MM.1S (cell line): Measurements from ENCODE around the gene DLG4.

ENCODE experiments used
- DNase-seq: peaks from one replicate; pipeline ENCODE4 v3.0.0-alpha.2; 2015
- H2AFZ ChIP-seq: fragments of 300-600 bp; sonication (generic); 2 replicates; pipeline ENCODE4 v1.6.0; 2016; ENCODE audit warnings: antibody characterized with exemption, low read length
- H3F3A ChIP-seq: fragments of 300-600 bp; sonication (generic); 2 replicates; pipeline ENCODE4 v1.6.1; 2016; ENCODE audit warnings: mild to moderate bottlenecking, antibody characterized with exemption, low read length, moderate library complexity, mixed read lengths; ENCODE audit not compliant: insufficient read depth
- H3K27ac ChIP-seq: fragments of 300-600 bp; sonication (generic); 2 replicates; pipeline ENCODE4 v1.5.1; 2016; ENCODE audit warnings: mild to moderate bottlenecking, low read length
- H3K27me3 ChIP-seq: fragments of 300-600 bp; sonication (generic); replicated peaks from 2 replicates; pipeline ENCODE4 v1.6.0; 2016; ENCODE audit warnings: low read length; ENCODE audit not compliant: insufficient read depth
- H3K36me3 ChIP-seq: fragments of 300-600 bp; sonication (generic); replicated peaks from 2 replicates; pipeline ENCODE4 v1.6.1; 2016; ENCODE audit warnings: mild to moderate bottlenecking, low read length, mixed read lengths; ENCODE audit not compliant: insufficient read depth
- H3K4me1 ChIP-seq: fragments of 300-600 bp; sonication (generic); 2 replicates; pipeline ENCODE4 v1.6.1; 2016; ENCODE audit warnings: low read length, mixed read lengths
- H3K4me2 ChIP-seq: fragments of 300-600 bp; sonication (generic); 2 replicates; pipeline ENCODE4 v1.6.0; 2016; ENCODE audit warnings: low read depth, low read length
- H3K4me3 ChIP-seq: fragments of 300-600 bp; sonication (generic); 2 replicates; pipeline ENCODE4 v1.5.1; 2016; ENCODE audit warnings: low read length, mixed read lengths
- H3K79me2 ChIP-seq: fragments of 300-600 bp; sonication (generic); 2 replicates; pipeline ENCODE4 v1.6.1; 2016; ENCODE audit warnings: mixed run types, low read length, mixed read lengths
- H3K9ac ChIP-seq: fragments of 300-600 bp; sonication (generic); 2 replicates; pipeline ENCODE4 v1.6.1; 2016; ENCODE audit warnings: low read length, mixed read lengths
- H3K9me2 ChIP-seq: fragments of 300-600 bp; sonication (generic); replicated peaks from 2 replicates; pipeline ENCODE4 v1.6.1; 2016; ENCODE audit warnings: mild to moderate bottlenecking, low read length, mixed read lengths; ENCODE audit not compliant: insufficient read depth
- H3K9me3 ChIP-seq: fragments of 300-600 bp; sonication (generic); replicated peaks from 2 replicates; pipeline ENCODE4 v1.6.1; 2016; ENCODE audit warnings: mild to moderate bottlenecking, low read length, mixed read lengths; ENCODE audit not compliant: insufficient read depth
- H4K20me1 ChIP-seq: fragments of 300-600 bp; sonication (generic); 2 replicates; pipeline ENCODE4 v1.6.1; 2016; ENCODE audit warnings: mild to moderate bottlenecking, low read length, moderate library complexity, mixed read lengths; ENCODE audit not compliant: insufficient read depth
- CTCF ChIP-seq: fragments of 300-600 bp; sonication (generic); IDR thresholded peaks from 2 replicates; pipeline ENCODE4 v1.5.1; 2016; ENCODE audit warnings: antibody characterized with exemption, low read length, mixed read lengths
- EZH2 ChIP-seq: fragments of 300-600 bp; sonication (generic); optimal IDR thresholded peaks from 2 replicates; pipeline ENCODE3; 2017; ENCODE audit warnings: low read depth, mild to moderate bottlenecking, antibody characterized with exemption, low read length, mixed read lengths
- EZH2phosphoT487 ChIP-seq: fragments of 300-600 bp; sonication (generic); IDR thresholded peaks from 2 replicates; pipeline ENCODE4 v1.6.1; 2018; ENCODE audit warnings: antibody characterized with exemption, low read length

Gene DLG4

GRCh38 chr17:7250695-7251627 is 31.3 kb upstream of the DLG4 start:
- peaks cover 18% of the 10 kb centered on the region for H3K4me1 ChIP-seq
- no peak overlapping the region for H2AFZ ChIP-seq
- peaks cover 65% of the 10 kb centered on the region for H3K79me2 ChIP-seq
- H3K4me2 ChIP-seq, result peak overlapping the region; percentile 72
- peak overlapping the region; percentile 71 for H3K4me3 ChIP-seq
- H3K36me3 ChIP-seq, result 0 out of 2 replicates have a peak, but pooled peaks cover 6% of the 10 kb centered on the region
- TF ChIP-seq CTCF (no peak), EZH2 (no peak), EZH2phosphoT487 (no peak)
- H3F3A ChIP-seq, result peaks cover 6% of the 10 kb centered on the region
- H3K9me2 ChIP-seq, result no peaks in the 10 kb centered on the region
- no peak for DNase-seq
- no peaks in the 10 kb centered on the region for H4K20me1 ChIP-seq
- peak overlapping the region; percentile 99; the same call in 1 of the 2 replicates for H3K27ac ChIP-seq
- no peaks in the 10 kb centered on the region for H3K27me3 ChIP-seq
- H3K9ac ChIP-seq, result peak overlapping the region; percentile 99
- no peaks in the 10 kb centered on the region for H3K9me3 ChIP-seq

GRCh38 chr17:7249830-7250229 is 30.2 kb upstream of the DLG4 start:
- H3K4me2 ChIP-seq, result peak overlapping the region; percentile 72
- H3K4me1 ChIP-seq, result peaks cover 18% of the 10 kb centered on the region
- H3K9me3 ChIP-seq, result no peaks in the 10 kb centered on the region
- TF ChIP-seq EZH2phosphoT487 (no peak), EZH2 (no peak), CTCF (no peak)
- peaks cover 68% of the 10 kb centered on the region for H3K79me2 ChIP-seq
- H3K9me2 ChIP-seq, result no peaks in the 10 kb centered on the region
- no peak overlapping the region for H3K27ac ChIP-seq
- peak overlapping the region; percentile 99; the same call in 1 of the 2 replicates for H3K9ac ChIP-seq
- H3F3A ChIP-seq, result peaks cover 10% of the 10 kb centered on the region
- H3K4me3 ChIP-seq, result peak overlapping the region; percentile 71
- no peaks in the 10 kb centered on the region for H4K20me1 ChIP-seq
- H3K27me3 ChIP-seq, result no peaks in the 10 kb centered on the region
- no peak for DNase-seq
- no peak overlapping the region for H2AFZ ChIP-seq
- 0 out of 2 replicates have a peak, but pooled peaks cover 6% of the 10 kb centered on the region for H3K36me3 ChIP-seq

GRCh38 chr17:7249214-7249613 is 29.6 kb upstream of the DLG4 start:
- H3K9ac ChIP-seq, result no peak overlapping the region
- H3K4me1 ChIP-seq, result peaks cover 18% of the 10 kb centered on the region
- no peak for DNase-seq
- no peak for TF ChIP-seq EZH2
- no peak for TF ChIP-seq CTCF
- TF ChIP-seq EZH2phosphoT487, result no peak
- 0 out of 2 replicates have a peak, but pooled peaks cover 3% of the 10 kb centered on the region for H3K36me3 ChIP-seq
- no peaks in the 10 kb centered on the region for H3K27me3 ChIP-seq
- no peaks in the 10 kb centered on the region for H3K9me2 ChIP-seq
- no peak overlapping the region for H3K27ac ChIP-seq
- peaks cover 68% of the 10 kb centered on the region for H3K79me2 ChIP-seq
- H3K4me3 ChIP-seq, result no peak overlapping the region
- no peak overlapping the region for H3K4me2 ChIP-seq
- H3F3A ChIP-seq, result peaks cover 17% of the 10 kb centered on the region
- no peaks in the 10 kb centered on the region for H4K20me1 ChIP-seq
- no peak overlapping the region for H2AFZ ChIP-seq
- H3K9me3 ChIP-seq, result no peaks in the 10 kb centered on the region
